GM12878 (cell line): ENCODE data around the gene FEN1.

Source experiments
- CBX5 ChIP-seq: sonication (generic); IDR thresholded peaks from 2 replicates; pipeline ENCODE4 v1.6.1; 2016; ENCODE audit warnings: low read depth, moderate library complexity, mild to moderate bottlenecking, inconsistent platforms
- EP300 ChIP-seq, 2 experiments: fragments of 150-350 bp in 1 of 2; IDR thresholded peaks; 2 replicates each; pipeline ENCODE4 v1.6.1; 2011 to 2012; ENCODE audit warnings: low read depth in 2 of 2, low read length in 2 of 2, borderline replicate concordance in 1 of 2, improper control_type of control experiment in 1 of 2, inconsistent platforms in 1 of 2; ENCODE audit not compliant: control insufficient read depth in 1 of 2
- FOXM1 ChIP-seq: IDR thresholded peaks from 2 replicates; pipeline ENCODE4 v1.6.1; 2012; ENCODE audit warnings: low read depth, mild to moderate bottlenecking, inconsistent platforms, low read length, moderate library complexity
- JUND ChIP-seq: IDR thresholded peaks from 2 replicates; pipeline ENCODE4 v1.6.1; 2012; ENCODE audit warnings: low read depth, mild to moderate bottlenecking, low read length, improper control_type of control experiment, moderate library complexity
- MEF2B ChIP-seq: fragments of 450-650 bp; IDR thresholded peaks from 2 replicates; pipeline ENCODE4 v1.6.1; 2018; ENCODE audit warnings: mild to moderate bottlenecking, moderate library complexity; ENCODE audit not compliant: partially characterized antibody, poor library complexity, severe bottlenecking
- NRF1 ChIP-seq: conservative IDR thresholded peaks from 2 replicates; pipeline ENCODE4 v1.6.1; 2011; ENCODE audit warnings: mild to moderate bottlenecking, low read depth, low read length, improper control_type of control experiment
- RELA ChIP-seq: fragments of 450-650 bp; IDR thresholded peaks from 2 replicates; pipeline ENCODE4 v1.8.0; 2014; ENCODE audit warnings: borderline replicate concordance; ENCODE audit not compliant: partially characterized antibody
- SIX5 ChIP-seq: IDR thresholded peaks from 2 replicates; pipeline ENCODE4 v1.6.1; 2011; ENCODE audit warnings: mild to moderate bottlenecking, low read depth, low read length, moderate library complexity; ENCODE audit not compliant: severe bottlenecking
- SMAD1 ChIP-seq: fragments of 450-650 bp; IDR thresholded peaks from 2 replicates; pipeline ENCODE4 v1.6.1; 2018; ENCODE audit warnings: mild to moderate bottlenecking, low read depth; ENCODE audit not compliant: partially characterized antibody
- TF ChIP-seq, protein P1 (sequence below): IDR thresholded peaks from 2 replicates; pipeline ENCODE4 v1.6.1; 2011; ENCODE audit warnings: mild to moderate bottlenecking, low read depth, low read length, moderate library complexity; ENCODE audit not compliant: insufficient replicate concordance
- TF ChIP-seq, protein P2 (sequence below): IDR thresholded peaks from 2 replicates; pipeline ENCODE4 v1.6.1; 2012; ENCODE audit warnings: low read depth, low read length, improper control_type of control experiment
- TF ChIP-seq, protein P3 (sequence below): IDR thresholded peaks from 2 replicates; pipeline ENCODE4 v1.6.1; 2011; ENCODE audit warnings: low read depth, mild to moderate bottlenecking, low read length, moderate library complexity, borderline replicate concordance; ENCODE audit errors: extremely low read depth
- TF ChIP-seq, protein P4 (sequence below): fragments of 150-350 bp; IDR thresholded peaks from 2 replicates; pipeline ENCODE4 v1.6.1; 2016; ENCODE audit warnings: low read depth, low read length
- TF ChIP-seq, protein P5 (sequence below): fragments of 450-650 bp; IDR thresholded peaks from 2 replicates; pipeline ENCODE4 v1.6.1; 2016; ENCODE audit warnings: mild to moderate bottlenecking, moderate library complexity, borderline replicate concordance

DNA sequence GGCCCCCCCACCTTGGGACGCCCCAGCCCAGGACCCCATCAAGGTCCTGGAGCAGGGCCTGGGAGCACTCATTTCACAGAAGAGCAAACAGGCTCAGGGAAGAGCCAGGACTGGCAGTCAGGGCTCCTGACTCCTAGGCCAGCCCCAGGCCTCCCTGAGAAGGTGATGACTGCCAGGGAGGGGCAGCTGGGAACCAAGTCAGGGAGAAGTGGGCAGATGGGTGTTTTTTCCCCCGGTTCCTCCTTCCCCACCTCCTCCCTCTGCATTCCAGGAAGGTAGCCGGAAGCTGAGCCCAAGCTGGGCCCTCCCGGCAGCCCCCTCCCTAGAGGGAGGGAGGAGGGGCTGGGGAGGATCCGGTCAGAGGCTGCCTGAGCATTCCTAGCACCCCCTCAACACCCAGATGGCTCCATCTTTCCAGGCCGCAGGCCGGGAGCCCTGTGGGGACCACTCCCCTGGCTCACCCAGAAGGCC is 20.7 kb upstream of the FEN1 start:
- TF ChIP-seq, protein P1, sequence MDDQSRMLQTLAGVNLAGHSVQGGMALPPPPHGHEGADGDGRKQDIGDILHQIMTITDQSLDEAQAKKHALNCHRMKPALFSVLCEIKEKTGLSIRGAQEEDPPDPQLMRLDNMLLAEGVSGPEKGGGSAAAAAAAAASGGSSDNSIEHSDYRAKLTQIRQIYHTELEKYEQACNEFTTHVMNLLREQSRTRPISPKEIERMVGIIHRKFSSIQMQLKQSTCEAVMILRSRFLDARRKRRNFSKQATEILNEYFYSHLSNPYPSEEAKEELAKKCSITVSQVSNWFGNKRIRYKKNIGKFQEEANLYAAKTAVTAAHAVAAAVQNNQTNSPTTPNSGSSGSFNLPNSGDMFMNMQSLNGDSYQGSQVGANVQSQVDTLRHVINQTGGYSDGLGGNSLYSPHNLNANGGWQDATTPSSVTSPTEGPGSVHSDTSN, result no peak
- TF ChIP-seq, protein P2, sequence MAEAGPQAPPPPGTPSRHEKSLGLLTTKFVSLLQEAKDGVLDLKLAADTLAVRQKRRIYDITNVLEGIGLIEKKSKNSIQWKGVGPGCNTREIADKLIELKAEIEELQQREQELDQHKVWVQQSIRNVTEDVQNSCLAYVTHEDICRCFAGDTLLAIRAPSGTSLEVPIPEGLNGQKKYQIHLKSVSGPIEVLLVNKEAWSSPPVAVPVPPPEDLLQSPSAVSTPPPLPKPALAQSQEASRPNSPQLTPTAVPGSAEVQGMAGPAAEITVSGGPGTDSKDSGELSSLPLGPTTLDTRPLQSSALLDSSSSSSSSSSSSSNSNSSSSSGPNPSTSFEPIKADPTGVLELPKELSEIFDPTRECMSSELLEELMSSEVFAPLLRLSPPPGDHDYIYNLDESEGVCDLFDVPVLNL, result no peak
- TF ChIP-seq FOXM1, result no peak
- no peak for TF ChIP-seq RELA
- no peak for TF ChIP-seq CBX5
- TF ChIP-seq SMAD1, result no peak
- TF ChIP-seq, protein P3, sequence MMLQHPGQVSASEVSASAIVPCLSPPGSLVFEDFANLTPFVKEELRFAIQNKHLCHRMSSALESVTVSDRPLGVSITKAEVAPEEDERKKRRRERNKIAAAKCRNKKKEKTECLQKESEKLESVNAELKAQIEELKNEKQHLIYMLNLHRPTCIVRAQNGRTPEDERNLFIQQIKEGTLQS, result no peak
- TF ChIP-seq MEF2B, result no peak
- TF ChIP-seq NRF1, result no peak
- TF ChIP-seq JUND, result no peak
- TF ChIP-seq, protein P4, sequence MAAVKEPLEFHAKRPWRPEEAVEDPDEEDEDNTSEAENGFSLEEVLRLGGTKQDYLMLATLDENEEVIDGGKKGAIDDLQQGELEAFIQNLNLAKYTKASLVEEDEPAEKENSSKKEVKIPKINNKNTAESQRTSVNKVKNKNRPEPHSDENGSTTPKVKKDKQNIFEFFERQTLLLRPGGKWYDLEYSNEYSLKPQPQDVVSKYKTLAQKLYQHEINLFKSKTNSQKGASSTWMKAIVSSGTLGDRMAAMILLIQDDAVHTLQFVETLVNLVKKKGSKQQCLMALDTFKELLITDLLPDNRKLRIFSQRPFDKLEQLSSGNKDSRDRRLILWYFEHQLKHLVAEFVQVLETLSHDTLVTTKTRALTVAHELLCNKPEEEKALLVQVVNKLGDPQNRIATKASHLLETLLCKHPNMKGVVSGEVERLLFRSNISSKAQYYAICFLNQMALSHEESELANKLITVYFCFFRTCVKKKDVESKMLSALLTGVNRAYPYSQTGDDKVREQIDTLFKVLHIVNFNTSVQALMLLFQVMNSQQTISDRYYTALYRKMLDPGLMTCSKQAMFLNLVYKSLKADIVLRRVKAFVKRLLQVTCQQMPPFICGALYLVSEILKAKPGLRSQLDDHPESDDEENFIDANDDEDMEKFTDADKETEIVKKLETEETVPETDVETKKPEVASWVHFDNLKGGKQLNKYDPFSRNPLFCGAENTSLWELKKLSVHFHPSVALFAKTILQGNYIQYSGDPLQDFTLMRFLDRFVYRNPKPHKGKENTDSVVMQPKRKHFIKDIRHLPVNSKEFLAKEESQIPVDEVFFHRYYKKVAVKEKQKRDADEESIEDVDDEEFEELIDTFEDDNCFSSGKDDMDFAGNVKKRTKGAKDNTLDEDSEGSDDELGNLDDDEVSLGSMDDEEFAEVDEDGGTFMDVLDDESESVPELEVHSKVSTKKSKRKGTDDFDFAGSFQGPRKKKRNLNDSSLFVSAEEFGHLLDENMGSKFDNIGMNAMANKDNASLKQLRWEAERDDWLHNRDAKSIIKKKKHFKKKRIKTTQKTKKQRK, result no peak
- TF ChIP-seq, protein P5, sequence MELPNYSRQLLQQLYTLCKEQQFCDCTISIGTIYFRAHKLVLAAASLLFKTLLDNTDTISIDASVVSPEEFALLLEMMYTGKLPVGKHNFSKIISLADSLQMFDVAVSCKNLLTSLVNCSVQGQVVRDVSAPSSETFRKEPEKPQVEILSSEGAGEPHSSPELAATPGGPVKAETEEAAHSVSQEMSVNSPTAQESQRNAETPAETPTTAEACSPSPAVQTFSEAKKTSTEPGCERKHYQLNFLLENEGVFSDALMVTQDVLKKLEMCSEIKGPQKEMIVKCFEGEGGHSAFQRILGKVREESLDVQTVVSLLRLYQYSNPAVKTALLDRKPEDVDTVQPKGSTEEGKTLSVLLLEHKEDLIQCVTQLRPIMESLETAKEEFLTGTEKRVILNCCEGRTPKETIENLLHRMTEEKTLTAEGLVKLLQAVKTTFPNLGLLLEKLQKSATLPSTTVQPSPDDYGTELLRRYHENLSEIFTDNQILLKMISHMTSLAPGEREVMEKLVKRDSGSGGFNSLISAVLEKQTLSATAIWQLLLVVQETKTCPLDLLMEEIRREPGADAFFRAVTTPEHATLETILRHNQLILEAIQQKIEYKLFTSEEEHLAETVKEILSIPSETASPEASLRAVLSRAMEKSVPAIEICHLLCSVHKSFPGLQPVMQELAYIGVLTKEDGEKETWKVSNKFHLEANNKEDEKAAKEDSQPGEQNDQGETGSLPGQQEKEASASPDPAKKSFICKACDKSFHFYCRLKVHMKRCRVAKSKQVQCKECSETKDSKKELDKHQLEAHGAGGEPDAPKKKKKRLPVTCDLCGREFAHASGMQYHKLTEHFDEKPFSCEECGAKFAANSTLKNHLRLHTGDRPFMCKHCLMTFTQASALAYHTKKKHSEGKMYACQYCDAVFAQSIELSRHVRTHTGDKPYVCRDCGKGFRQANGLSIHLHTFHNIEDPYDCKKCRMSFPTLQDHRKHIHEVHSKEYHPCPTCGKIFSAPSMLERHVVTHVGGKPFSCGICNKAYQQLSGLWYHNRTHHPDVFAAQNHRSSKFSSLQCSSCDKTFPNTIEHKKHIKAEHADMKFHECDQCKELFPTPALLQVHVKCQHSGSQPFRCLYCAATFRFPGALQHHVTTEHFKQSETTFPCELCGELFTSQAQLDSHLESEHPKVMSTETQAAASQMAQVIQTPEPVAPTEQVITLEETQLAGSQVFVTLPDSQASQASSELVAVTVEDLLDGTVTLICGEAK, result no peak
- TF ChIP-seq EP300 (IDR thresholded peaks at IDR 0.05; ENCODE audit: borderline replicate concordance in 1 of 2, control insufficient read depth in 1 of 2, low read depth in 2 of 2, low read length in 2 of 2), result no peak
- no peak for TF ChIP-seq SIX5
